Measurements from ENCODE around the gene GPR52.

- TF ChIP-seq CTCF (conservative IDR thresholded peaks at IDR 0.05 in 1 of 2, IDR thresholded peaks at IDR 0.05 in 1 of 2; ENCODE audit: low read depth in 1 of 2, low read length in 2 of 2) (no peak), EZH2 (IDR thresholded peaks at IDR 0.05; ENCODE audit: low read length, missing control alignments) (no peak)
These were observed 14.3 kb upstream of the GPR52 start for GRCh38 chr1:174433451-174433850.

All from fibroblast of lung (primary cell).